ENCODE results near the gene DHX34. TPM values are rescaled to one million over a fixed set of nuclear protein-coding genes. Genes with fewer than 3 reads are reported as not detected.

Gene DHX34
- total and polyA plus RNA-seq, 2 donors from 2014 or later = 7.2 to 13.6 TPM

DNA sequence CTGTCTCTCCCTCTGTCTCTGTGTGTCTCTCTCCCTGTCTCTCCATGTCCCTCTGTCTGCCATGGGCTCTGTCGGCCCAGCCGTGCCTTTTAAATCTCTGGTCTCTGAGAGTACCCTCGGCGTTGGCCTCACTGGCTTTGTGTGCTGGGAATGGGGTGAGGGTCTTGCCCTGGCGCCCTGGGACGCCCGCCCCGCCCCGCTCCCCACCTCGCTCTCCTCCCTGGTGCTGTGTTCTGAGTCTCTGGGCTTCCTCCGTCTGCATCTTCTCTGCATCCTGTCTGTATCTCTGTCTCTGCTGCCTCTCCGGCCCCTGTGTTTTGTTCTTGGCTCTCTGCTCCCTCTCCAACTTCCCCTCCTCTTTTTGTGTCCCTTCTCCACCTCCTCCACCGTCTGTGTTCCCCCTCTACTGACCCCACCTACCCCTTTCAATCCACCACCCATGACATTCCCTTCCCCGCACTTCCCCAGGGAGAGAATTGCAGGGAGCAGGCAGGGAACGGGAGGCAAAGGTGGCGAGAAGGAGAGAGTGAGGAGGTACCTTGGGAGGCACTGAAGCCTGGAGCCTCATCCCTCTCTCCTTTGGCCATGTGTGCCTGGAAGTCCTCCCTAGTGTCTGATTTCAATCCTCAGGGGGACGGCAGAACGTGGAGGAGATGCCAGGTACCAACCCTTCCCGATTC lies 74.2 kb downstream of the DHX34 start:
- DNase-seq = no peak
- H3K27ac ChIP-seq (ENCODE audit: low read depth in 2 of 2, low read length in 2 of 2) = no peak overlapping the region
- H3K9me3 ChIP-seq (ENCODE audit: control insufficient read depth in 2 of 3, insufficient read depth in 1 of 3, low read length in 3 of 3) = no peaks in the 10 kb centered on the region
- peaks cover 0 to 5% (median 0%) of the 10 kb centered on the region in 3 donors for H3K4me1 ChIP-seq (ENCODE audit: control insufficient read depth in 2 of 3, insufficient read depth in 2 of 3, low read depth in 1 of 3, low read length in 3 of 3)
- H3K27me3 ChIP-seq (ENCODE audit: control insufficient read depth, insufficient read depth, low read length) = peaks cover 22% of the 10 kb centered on the region
- H3K9ac ChIP-seq (ENCODE audit: low read length in 3 of 3) = no peak overlapping the region
- FAIRE-seq = no peak
- no peak overlapping the region for H3K4me3 ChIP-seq (ENCODE audit: low read length in 3 of 3)
- no peak for TF ChIP-seq CTCF (IDR thresholded peaks at IDR 0.05; ENCODE audit: borderline replicate concordance, extremely low read depth, insufficient read depth)
- intact Hi-C loops (cut with DNase I) = no loop called here
- no peaks in the 10 kb centered on the region for H3K36me3 ChIP-seq (ENCODE audit: control insufficient read depth in 2 of 3, insufficient read depth in 3 of 3, low read length in 3 of 3)

- intact Hi-C loops (cut with DNase I) = no loop called here
- H3K27ac ChIP-seq (ENCODE audit: low read depth in 2 of 2, low read length in 2 of 2) = no peak overlapping the region
- peak; percentile 73 to 89 (median 79) for DNase-seq
- no peaks in the 10 kb centered on the region for H3K9me3 ChIP-seq (ENCODE audit: control insufficient read depth in 2 of 3, insufficient read depth in 1 of 3, low read length in 3 of 3)
- peaks cover 24% of the 10 kb centered on the region for H3K27me3 ChIP-seq (ENCODE audit: control insufficient read depth, insufficient read depth, low read length)
- H3K4me1 ChIP-seq (ENCODE audit: control insufficient read depth in 2 of 3, insufficient read depth in 2 of 3, low read depth in 1 of 3, low read length in 3 of 3) = peaks cover 0 to 6% (median 0%) of the 10 kb centered on the region in 3 donors
- peak overlapping the region in 1 of 3 donors; percentile 39 for H3K4me3 ChIP-seq (ENCODE audit: low read length in 3 of 3)
- H3K36me3 ChIP-seq (ENCODE audit: control insufficient read depth in 2 of 3, insufficient read depth in 3 of 3, low read length in 3 of 3) = no peaks in the 10 kb centered on the region
- FAIRE-seq = no peak
- TF ChIP-seq CTCF (IDR thresholded peaks at IDR 0.05; ENCODE audit: borderline replicate concordance, extremely low read depth, insufficient read depth) = peak; percentile 65
- peak overlapping the region in 1 of 3 donors; percentile 15 for H3K9ac ChIP-seq (ENCODE audit: low read length in 3 of 3)
Observed at GRCh38 chr19:47427241-47428176, 78.4 kb downstream of the DHX34 start.

DNA sequence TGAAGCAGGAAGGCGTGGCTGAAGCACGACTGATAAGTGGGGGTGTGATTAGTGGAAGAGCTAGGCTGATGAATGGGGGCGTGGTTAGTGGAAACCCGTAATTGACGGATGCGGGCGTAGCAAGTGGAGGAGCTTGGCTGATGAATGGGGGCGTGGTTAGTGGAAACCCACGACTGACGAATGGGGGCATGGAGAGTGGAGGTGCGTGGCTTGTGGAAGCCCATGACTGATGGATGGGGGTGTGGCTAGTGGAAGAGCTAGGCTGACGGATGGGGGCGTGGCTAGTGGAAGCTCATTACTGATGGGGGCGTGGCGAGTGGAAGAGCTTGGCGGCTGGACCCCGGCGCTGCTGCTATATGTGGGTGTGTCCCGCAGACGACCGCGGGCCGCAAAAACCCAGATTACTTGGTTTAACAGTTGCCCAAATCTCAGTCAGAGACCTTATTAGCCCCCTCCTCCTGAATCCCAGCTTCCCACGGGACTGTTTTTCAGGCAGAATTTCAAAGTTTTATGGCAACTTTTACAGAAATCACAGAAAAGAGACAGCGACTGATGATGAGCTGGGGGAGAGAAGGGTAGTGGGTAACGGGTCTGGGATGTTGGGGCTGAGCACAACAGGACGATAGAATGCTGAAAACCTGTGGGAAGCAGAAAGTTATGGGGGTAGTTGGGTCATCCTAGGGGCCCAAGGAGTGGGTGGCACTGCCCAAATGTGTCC lies 79.2 kb downstream of the DHX34 start:
- no peak overlapping the region for H3K27ac ChIP-seq (ENCODE audit: low read depth in 2 of 2, low read length in 2 of 2)
- peak overlapping the region in 1 of 3 donors; percentile 39 for H3K4me3 ChIP-seq (ENCODE audit: low read length in 3 of 3)
- H3K4me1 ChIP-seq (ENCODE audit: control insufficient read depth in 2 of 3, insufficient read depth in 2 of 3, low read depth in 1 of 3, low read length in 3 of 3) = peaks cover 0 to 6% (median 0%) of the 10 kb centered on the region in 3 donors
- peak overlapping the region in 1 of 3 donors; percentile 15 for H3K9ac ChIP-seq (ENCODE audit: low read length in 3 of 3)
- FAIRE-seq = no peak
- H3K27me3 ChIP-seq (ENCODE audit: control insufficient read depth, insufficient read depth, low read length) = peaks cover 18% of the 10 kb centered on the region
- no peaks in the 10 kb centered on the region for H3K36me3 ChIP-seq (ENCODE audit: control insufficient read depth in 2 of 3, insufficient read depth in 3 of 3, low read length in 3 of 3)
- intact Hi-C loops (cut with DNase I) = no loop called here
- no peaks in the 10 kb centered on the region for H3K9me3 ChIP-seq (ENCODE audit: control insufficient read depth in 2 of 3, insufficient read depth in 1 of 3, low read length in 3 of 3)
- DNase-seq = peak; percentile 87 to 97 (median 95)
- TF ChIP-seq CTCF (IDR thresholded peaks at IDR 0.05; ENCODE audit: borderline replicate concordance, extremely low read depth, insufficient read depth) = no peak
